Endothelial cell of umbilical vein (primary cell): Measurements from ENCODE around the gene NAXD. TPM values are rescaled to one million over a fixed set of nuclear protein-coding genes. Genes with fewer than 3 reads are reported as not detected.

Experiments used
- BruUV-seq: library from RNA; stranded (reverse); fragments of 400-500 nt; replicated peaks from 2 replicates; lab custom pipeline; 2021; lab: Mats Ljungman, UMichigan
- CTCF ChIA-PET: fragments of 300-600, 350-600 bp; sonication (Branson Sonifier 250); formaldehyde crosslinking; loops from one replicate; lab custom pipeline; 2021; ENCODE audit warnings: antibody characterized with exemption, inconsistent platforms; lab: Charles Lee
- POLR2A ChIA-PET: fragments of 300-600, 350-600 bp; sonication (Branson Sonifier 250); formaldehyde crosslinking; loops from one replicate; lab custom pipeline; 2021; ENCODE audit warnings: antibody characterized with exemption, inconsistent platforms; lab: Charles Lee
- DNase-seq: peaks from one replicate; pipeline ENCODE4 v3.0.0-alpha.2; 2011; ENCODE audit warnings: low read depth, low spot score
- FAIRE-seq: peaks from 2 replicates; lab custom pipeline; 2011; peaks lifted over from hg19 to GRCh38; lab: Jason Lieb, UNC
- H2AFZ ChIP-seq: 2 replicates; pipeline ENCODE4 v1.6.0; 2012; ENCODE audit warnings: low read depth, low read length, control low read depth, inconsistent platforms
- H3K27ac ChIP-seq: 2 replicates; pipeline ENCODE4 v1.5.1; 2011; ENCODE audit warnings: low read depth, mild to moderate bottlenecking, control low read depth, low read length, moderate library complexity; ENCODE audit not compliant: insufficient read depth
- H3K27me3 ChIP-seq, 2 experiments: 2 replicates each; pipeline versions ENCODE4 v1.6.0 to v1.6.1; 2011; ENCODE audit warnings: low read length in 2 of 2, mixed read lengths in 1 of 2; ENCODE audit not compliant: control insufficient read depth in 2 of 2, insufficient read depth in 2 of 2
- H3K36me3 ChIP-seq, 2 experiments: 2 replicates in 1 of 2; 3 replicates in 1 of 2; pipeline ENCODE4 v1.5.1; 2011; ENCODE audit warnings: low read length in 2 of 2, mild to moderate bottlenecking in 1 of 2, moderate library complexity in 1 of 2; ENCODE audit not compliant: control insufficient read depth in 2 of 2, insufficient read depth in 2 of 2; ENCODE audit errors: extremely low read depth in 1 of 2
- H3K4me1 ChIP-seq: 3 replicates; pipeline ENCODE4 v1.5.1; 2011; ENCODE audit warnings: mild to moderate bottlenecking, low read length; ENCODE audit not compliant: control insufficient read depth, insufficient read depth; ENCODE audit errors: extremely low read depth
- H3K4me2 ChIP-seq: 2 replicates; pipeline ENCODE4 v1.6.1; 2011; ENCODE audit warnings: low read length, control low read depth, mixed read lengths; ENCODE audit not compliant: insufficient read depth
- H3K4me3 ChIP-seq, 3 experiments: fragments of 200-600 bp in 1 of 3; sonication (generic), shearing (Covaris generic) in 1 of 3; replicated peaks in 1 of 3; 2 replicates each; pipeline ENCODE4 v1.5.1; 2011 to 2016; ENCODE audit warnings: control low read depth in 3 of 3, low read length in 3 of 3, mild to moderate bottlenecking in 2 of 3, inconsistent platforms in 1 of 3, low read depth in 1 of 3, moderate library complexity in 1 of 3; ENCODE audit not compliant: insufficient read depth in 1 of 3
- H3K79me2 ChIP-seq: 2 replicates; pipeline ENCODE4 v1.6.0; 2012; ENCODE audit warnings: low read length, inconsistent platforms; ENCODE audit not compliant: control insufficient read depth, insufficient read depth
- H3K9ac ChIP-seq: replicated peaks from 2 replicates; pipeline ENCODE3; 2011; ENCODE audit warnings: low read length, control low read depth; ENCODE audit not compliant: insufficient read depth; ENCODE audit errors: extremely low read depth
- H3K9me1 ChIP-seq: replicated peaks from 3 replicates; pipeline ENCODE4 v1.6.0; 2011; ENCODE audit warnings: mild to moderate bottlenecking, low read length; ENCODE audit not compliant: control insufficient read depth, insufficient read depth; ENCODE audit errors: extremely low read depth
- H3K9me3 ChIP-seq: replicated peaks from 2 replicates; pipeline ENCODE4 v1.5.1; 2012; ENCODE audit warnings: low read length, inconsistent platforms; ENCODE audit not compliant: control insufficient read depth, insufficient read depth
- H4K20me1 ChIP-seq: replicated peaks from 2 replicates; pipeline ENCODE3; 2011; ENCODE audit warnings: mild to moderate bottlenecking, low read length; ENCODE audit not compliant: control insufficient read depth, insufficient read depth; ENCODE audit errors: extremely low read depth
- CTCF ChIP-seq, 2 donors: IDR thresholded peaks; 1 replicate in 1 of 2; 2 replicates in 1 of 2; pipeline ENCODE4 v1.5.1; 2011; ENCODE audit warnings: low read length in 2 of 2, mild to moderate bottlenecking in 2 of 2, moderate library complexity in 2 of 2, control low read depth in 1 of 2, inconsistent platforms in 1 of 2, low read depth in 1 of 2; ENCODE audit not compliant: insufficient read depth in 1 of 2; ENCODE audit errors: extremely low read depth in 1 of 2
- EZH2 ChIP-seq: IDR thresholded peaks from 2 replicates; pipeline ENCODE4 v1.6.1; 2012; ENCODE audit warnings: borderline replicate concordance, low read depth, mild to moderate bottlenecking, moderate library complexity, low read length, inconsistent platforms; ENCODE audit not compliant: severe bottlenecking
- FOS ChIP-seq: IDR thresholded peaks from 2 replicates; pipeline ENCODE4 v1.6.1; 2011; ENCODE audit warnings: mild to moderate bottlenecking, low read length, moderate library complexity, borderline replicate concordance; ENCODE audit not compliant: insufficient read depth
- JUN ChIP-seq: IDR thresholded peaks from 2 replicates; pipeline ENCODE4 v1.6.1; 2011; ENCODE audit warnings: borderline replicate concordance, low read depth; ENCODE audit not compliant: insufficient read length, insufficient read depth
- MAX ChIP-seq: IDR thresholded peaks from 2 replicates; pipeline ENCODE4 v1.6.1; 2011; ENCODE audit not compliant: insufficient read depth, insufficient read length
- MYC ChIP-seq: IDR thresholded peaks from one replicate; pipeline ENCODE4 v1.6.1; 2011; ENCODE audit warnings: mild to moderate bottlenecking, low read depth, low read length
- POLR2AphosphoS5 ChIP-seq: IDR thresholded peaks from 2 replicates; pipeline ENCODE4 v1.6.1; 2012; ENCODE audit warnings: low read depth, mild to moderate bottlenecking, control low read depth, low read length, moderate library complexity; ENCODE audit not compliant: insufficient read depth
- dilution Hi-C: fragments of 300-500 bp; cut with MboI; formaldehyde crosslinking; loops from one replicate; pipeline ENCODE4 v1.15.0; 2019; ENCODE audit warnings: low sequenced_read_pairs; ENCODE audit not compliant: extremely low pct_ligation_motif_present
- intact Hi-C: fragments of 100-400 bp; cut with micrococcal nuclease; formaldehyde crosslinking; loops from one replicate; pipeline ENCODE4 v1.10.0; 2022
- polyA plus RNA-seq, 4 experiments: library from polyadenylated mRNA; depleted of rRNA in 3 of 4; stranded (reverse) in 3 of 4; unstranded in 1 of 4; fragments of >200 nt; gene quantifications; 2 replicates each; pipeline versions ENCODE4 v1.2.1 to v1.2.3, GENCODE V29; 2011 to 2012; ENCODE audit warnings: missing spikeins in 1 of 4
- total RNA-seq: library from RNA; stranded (reverse); gene quantifications from 2 replicates; pipeline ENCODE4 v1.2.3, GENCODE V29; 2021

Gene NAXD
- total and polyA plus RNA-seq, 2 donors (not counting 3 experiments of a cell fraction or from before 2014, with no cell fraction given), result 19.9 to 42.9 TPM

DNA sequence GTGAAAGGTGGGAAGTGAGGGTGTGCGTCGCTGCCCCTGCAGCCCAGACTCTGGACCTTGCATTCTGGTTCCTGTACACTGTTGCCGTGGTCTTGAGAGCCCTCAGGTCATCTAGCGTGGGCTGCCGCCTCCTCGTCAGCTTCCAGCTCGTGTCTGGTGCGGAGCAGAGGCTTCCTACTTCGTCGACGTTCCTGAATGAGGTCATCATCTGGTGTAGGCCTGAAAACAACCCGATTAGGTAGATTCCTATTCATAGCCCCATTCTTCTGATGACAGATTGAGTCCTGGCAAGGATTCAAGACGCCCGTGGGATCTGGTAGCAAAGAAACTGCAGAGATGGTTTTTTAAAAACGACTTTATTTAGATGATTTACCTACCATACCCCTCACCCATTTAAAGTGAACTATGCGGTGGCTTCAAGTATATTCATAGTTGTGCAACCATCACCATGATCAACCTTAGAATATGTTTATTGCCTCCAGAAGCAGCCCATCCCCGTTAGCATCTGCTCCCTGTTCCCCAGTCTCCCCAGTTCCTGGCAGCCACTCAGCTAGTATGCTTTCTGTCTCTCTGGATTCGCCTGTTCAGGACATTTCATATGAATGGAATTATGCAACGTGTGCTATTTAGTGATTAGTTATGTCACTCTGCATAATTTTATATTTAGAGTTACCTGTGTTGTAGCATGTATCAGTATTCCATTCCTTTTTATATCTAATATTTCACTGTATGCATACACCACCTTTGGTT lies 13.8 kb downstream of the NAXD start:
- POLR2A ChIA-PET, result no interaction called here
- H3K9me1 ChIP-seq, result no peaks in the 10 kb centered on the region
- CTCF ChIA-PET, result interaction anchor here (1.6 to 1.7 kb wide), 2 partner anchors 35 to 88 kb away, joined by 4 read pairs; no protein-coding TSS in a partner anchor
- no peaks in the 10 kb centered on the region for H3K9me3 ChIP-seq
- no peak for DNase-seq
- intact Hi-C loops (no loop called here), dilution Hi-C loops (no loop called here)
- H4K20me1 ChIP-seq, result no peaks in the 10 kb centered on the region
- no peak overlapping the region for H2AFZ ChIP-seq
- no peak overlapping the region for H3K9ac ChIP-seq
- H3K4me2 ChIP-seq, result no peak overlapping the region
- H3K4me1 ChIP-seq, result no peaks in the 10 kb centered on the region
- peaks cover 60% of the 10 kb centered on the region for H3K79me2 ChIP-seq
- H3K4me3 ChIP-seq, result no peak overlapping the region
- TF ChIP-seq POLR2AphosphoS5, result no peak
- TF ChIP-seq FOS, result no peak
- TF ChIP-seq JUN, result no peak
- TF ChIP-seq EZH2, result no peak
- TF ChIP-seq MYC, result no peak
- TF ChIP-seq MAX, result no peak
- TF ChIP-seq CTCF (IDR thresholded peaks at IDR 0.05; ENCODE audit: extremely low read depth in 1 of 2, insufficient read depth in 1 of 2, low read depth in 1 of 2, low read length in 2 of 2), result no peak
- H3K36me3 ChIP-seq, result peaks cover 8 to 26% of the 10 kb centered on the region in 2 experiments
- no TSS peak for BruUV-seq
- H3K27ac ChIP-seq, result no peak overlapping the region
- no peaks in the 10 kb centered on the region for H3K27me3 ChIP-seq
- FAIRE-seq, result no peak
